BE2C (cell line): ENCODE results near the gene IQCE.
A peak's percentile ranks its signal among the peaks of the same experiment; 100 is the strongest.

Experiments
- DNase-seq: peaks from one replicate; pipeline ENCODE4 v3.0.0-alpha.2; 2020
- H3K27me3 ChIP-seq: fragments of 250-450 bp; sonication (Bioruptor Pico); 2 replicates; pipeline ENCODE4 v1.5.1; 2020; ENCODE audit warnings: mild to moderate bottlenecking
- H3K36me3 ChIP-seq: fragments of 250-450 bp; sonication (Bioruptor Pico); 2 replicates; pipeline ENCODE4 v1.5.1; 2020; ENCODE audit warnings: mild to moderate bottlenecking
- H3K4me1 ChIP-seq: fragments of 250-450 bp; sonication (Bioruptor Pico); 2 replicates; pipeline ENCODE4 v1.5.1; 2020
- H3K4me3 ChIP-seq: 2 replicates; pipeline ENCODE4 v1.5.1; 2011; ENCODE audit warnings: low read depth, low read length
- H3K9me3 ChIP-seq: fragments of 250-450 bp; sonication (Bioruptor Pico); 2 replicates; pipeline ENCODE4 v1.5.1; 2020
- CTCF ChIP-seq: IDR thresholded peaks from 2 replicates; pipeline ENCODE4 v1.5.1; 2012; ENCODE audit warnings: mild to moderate bottlenecking, low read depth, low read length

IQCE gene

DNA sequence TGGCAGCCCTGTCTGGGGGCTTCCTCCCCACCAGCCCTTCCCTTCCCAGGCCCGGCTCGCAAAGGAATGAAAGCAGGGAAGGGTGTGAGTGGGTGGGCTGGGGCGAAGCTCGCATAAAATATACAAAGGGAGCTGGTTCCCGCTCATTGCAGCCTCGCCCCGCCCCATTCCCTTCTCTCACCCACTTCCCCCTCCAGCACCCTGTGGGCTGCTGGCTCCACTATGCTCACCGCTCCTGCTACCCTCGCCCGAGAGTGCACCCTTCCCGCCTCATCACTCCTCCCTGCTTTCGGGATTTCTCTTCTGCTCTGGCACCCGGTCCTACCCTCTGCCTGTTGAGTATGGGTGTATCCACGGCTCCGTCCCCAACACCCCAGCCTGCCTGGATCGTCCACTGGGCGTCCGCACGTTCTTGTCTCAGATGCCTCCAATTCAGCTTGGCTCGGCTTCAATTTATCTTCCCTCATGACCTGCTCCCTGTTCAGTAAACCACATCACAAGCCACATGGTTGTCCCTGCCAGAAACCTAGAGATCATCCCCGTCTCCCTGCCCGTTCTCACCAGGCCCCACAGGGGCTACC lies 58.6 kb downstream of the IQCE start:
- Histone ChIP-seq H3K36me3 (no peaks in the 10 kb centered on the region), H3K4me1 (peaks cover 47% of the 10 kb centered on the region), H3K4me3 (peak overlapping the region; percentile 40), H3K27me3 (no peaks in the 10 kb centered on the region), H3K9me3 (no peaks in the 10 kb centered on the region)
- peak; percentile 51 for DNase-seq
- no peak for TF ChIP-seq CTCF

DNA sequence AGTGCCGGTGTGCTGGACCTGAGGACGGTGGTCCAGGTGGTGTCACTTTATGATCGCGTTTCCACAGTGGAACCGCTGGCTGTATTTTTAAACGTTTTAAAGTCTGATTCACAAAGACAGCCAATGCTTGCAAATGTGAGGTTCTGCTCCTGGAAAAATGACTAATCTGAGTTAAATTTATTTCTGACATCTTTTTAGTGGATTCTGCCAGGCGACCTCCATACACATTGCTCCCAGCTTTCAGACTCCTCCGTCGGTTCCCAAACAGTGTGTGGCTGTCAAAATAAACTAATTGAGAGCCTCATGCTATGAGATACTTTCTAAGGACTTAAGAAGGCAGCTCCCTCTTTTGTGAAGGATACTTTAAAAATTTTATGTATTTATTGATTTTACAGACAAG lies 60.3 kb downstream of the IQCE start:
- Histone ChIP-seq H3K9me3 (no peaks in the 10 kb centered on the region), H3K4me3 (no peak overlapping the region), H3K4me1 (peaks cover 38% of the 10 kb centered on the region), H3K36me3 (no peaks in the 10 kb centered on the region), H3K27me3 (no peaks in the 10 kb centered on the region)
- no peak for TF ChIP-seq CTCF
- no peak for DNase-seq

GRCh38 chr7:2621061-2621828 lies 62.5 kb downstream of the IQCE start:
- no peak for DNase-seq
- Histone ChIP-seq H3K4me3 (no peak overlapping the region), H3K36me3 (no peaks in the 10 kb centered on the region), H3K4me1 (peaks cover 32% of the 10 kb centered on the region), H3K27me3 (no peaks in the 10 kb centered on the region), H3K9me3 (no peaks in the 10 kb centered on the region)
- TF ChIP-seq CTCF, result no peak

- Histone ChIP-seq H3K4me3 (no peak overlapping the region), H3K36me3 (no peaks in the 10 kb centered on the region), H3K4me1 (peaks cover 37% of the 10 kb centered on the region), H3K27me3 (no peaks in the 10 kb centered on the region), H3K9me3 (no peaks in the 10 kb centered on the region)
- DNase-seq, result peak; percentile 56
- TF ChIP-seq CTCF, result no peak
Observed at GRCh38 chr7:2621948-2622640, 63.3 kb downstream of the IQCE start.

DNA sequence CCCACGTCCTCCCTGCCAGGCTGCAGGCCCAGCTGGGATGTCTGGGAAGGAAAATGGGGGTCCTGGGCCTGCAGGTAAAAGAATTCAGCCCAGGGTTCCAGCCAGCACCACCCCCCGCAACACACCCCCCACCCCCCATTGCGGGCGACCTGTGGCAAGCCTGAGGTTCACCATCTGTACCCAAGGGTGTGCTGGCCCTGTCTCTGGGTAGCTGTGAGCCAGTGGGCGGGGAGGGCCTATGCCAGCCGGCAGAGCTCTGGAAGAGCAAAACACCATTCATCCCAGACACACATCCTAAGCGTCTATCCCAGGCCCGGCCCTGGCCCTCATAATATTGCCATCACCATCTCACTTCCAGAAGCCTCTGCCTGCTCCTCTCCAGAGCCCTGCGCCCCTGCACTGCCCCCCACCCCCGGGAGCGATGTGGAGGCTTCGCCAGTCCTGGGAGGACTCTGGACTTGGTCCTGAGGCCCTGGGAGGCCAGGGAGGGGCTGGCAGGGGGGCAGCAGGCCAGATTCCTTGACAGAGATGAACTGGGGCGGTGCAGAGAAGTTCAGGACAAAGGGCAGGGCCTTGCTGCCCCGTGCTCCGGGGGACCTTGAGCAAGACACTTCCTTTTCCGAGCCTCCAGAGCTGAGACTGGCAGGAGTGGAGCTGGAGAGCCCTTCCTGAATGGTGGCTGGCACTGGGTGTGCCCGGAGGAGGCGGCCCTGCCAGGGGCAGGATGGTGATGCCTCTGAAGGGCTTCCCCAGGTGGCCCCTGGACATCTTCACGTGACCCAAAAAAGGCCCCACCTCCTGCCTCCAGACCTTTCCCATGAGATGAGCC lies 64.3 kb downstream of the IQCE start:
- Histone ChIP-seq H3K36me3 (no peaks in the 10 kb centered on the region), H3K9me3 (no peaks in the 10 kb centered on the region), H3K4me3 (no peak overlapping the region), H3K4me1 (peaks cover 28% of the 10 kb centered on the region), H3K27me3 (no peaks in the 10 kb centered on the region)
- DNase-seq, result no peak
- no peak for TF ChIP-seq CTCF
